GM12891 (cell line): ENCODE data around the gene NEDD4L.

Experiments
- POLR2A ChIP-seq: IDR thresholded peaks from 2 replicates; pipeline ENCODE4 v1.6.1; 2011; ENCODE audit warnings: low read depth, low read length, control low read depth
- TAF1 ChIP-seq: IDR thresholded peaks from 2 replicates; pipeline ENCODE4 v1.6.1; 2011; ENCODE audit warnings: low read depth, low read length, control low read depth

GRCh38 chr18:58168993-58169392, 125.0 kb downstream of the NEDD4L start:
- TF ChIP-seq POLR2A (no peak), TAF1 (no peak)
